ENCODE results near the gene PRADC1.
"Not testable (repeated sequence)": the region's sequence is repeated elsewhere in the genome, so short reads cannot be mapped to it uniquely, and the experiment has no call there.

- TF ChIP-seq POLR2AphosphoS5, POLR2A (IDR thresholded peaks at IDR 0.05; ENCODE audit: low read depth, low read length): not testable (repeated sequence)
Observed at GRCh38 chr2:73262691-73263429, 29.8 kb upstream of the PRADC1 start.

Measured in GM12892 (cell line).